Vagina (tissue), 2 donors: ENCODE data around the gene TMEM245. TPM values are rescaled to one million over a fixed set of nuclear protein-coding genes. Genes with fewer than 3 reads are reported as not detected.

Experiments
- DNase-seq, 2 donors: peaks; one replicate each; pipeline ENCODE4 v3.0.0-alpha.2; 2017; ENCODE audit errors: extremely low spot score in 2 of 2
- H3K27ac ChIP-seq: fragments of 200-600 bp; sonication (generic); one replicate; pipeline ENCODE4 v1.5.1; 2019
- H3K27me3 ChIP-seq: fragments of 200-600 bp; sonication (generic); one replicate; pipeline ENCODE4 v1.5.1; 2019
- H3K36me3 ChIP-seq, 2 donors: fragments of 200-600 bp; sonication (generic); one replicate each; pipeline ENCODE4 v1.5.1; 2017 to 2019
- H3K4me1 ChIP-seq: fragments of 200-600 bp; sonication (generic); one replicate; pipeline ENCODE4 v1.5.1; 2019
- H3K4me3 ChIP-seq, 2 donors: fragments of 200-600 bp; sonication (generic); 1 replicate in 1 of 2; 2 replicates in 1 of 2; pipeline ENCODE4 v1.5.1; 2016 to 2019
- H3K9me3 ChIP-seq: fragments of 200-600 bp; sonication (generic); one replicate; pipeline ENCODE4 v1.5.1; 2019
- CTCF ChIP-seq, 3 experiments: fragments of 450-650 bp in 2 of 3; fragments of 200-600 bp in 1 of 3; sonication (generic) in 1 of 3; IDR thresholded peaks; one replicate each; pipeline ENCODE4 v1.5.1; 2017 to 2019; ENCODE audit warnings: antibody characterized with exemption in 3 of 3, mild to moderate bottlenecking in 2 of 3, moderate library complexity in 2 of 3
- POLR2A ChIP-seq, 2 donors: fragments of 450-650 bp; IDR thresholded peaks; one replicate each; pipeline ENCODE4 v1.6.1; 2017; ENCODE audit warnings: antibody characterized with exemption in 2 of 2, mild to moderate bottlenecking in 2 of 2, moderate library complexity in 2 of 2
- POLR2AphosphoS5 ChIP-seq, 2 donors: sonication (generic); formaldehyde crosslinking; IDR thresholded peaks; one replicate each; pipeline ENCODE4 v1.9.0; 2017; ENCODE audit warnings: antibody characterized with exemption in 2 of 2, mild to moderate bottlenecking in 2 of 2, low read depth in 1 of 2; ENCODE audit not compliant: insufficient read depth in 1 of 2
- intact Hi-C: fragments of 100-400 bp; cut with DNase I; formaldehyde crosslinking; loops from one replicate; pipeline ENCODE4 v1.15.1; 2023
- total RNA-seq: library from RNA; depleted of rRNA; stranded (reverse); fragments of >200 nt; gene quantifications from one replicate; pipeline ENCODE4 v1.2.3, GENCODE V29; 2016

Gene TMEM245
- total RNA-seq, 1 donor from 2014 or later, result 47.4 TPM

GRCh38 chr9:109159583-109159982 lies 39.8 kb upstream of the TMEM245 start:
- no peaks in the 10 kb centered on the region for H3K4me1 ChIP-seq
- no peak for DNase-seq
- intact Hi-C loops, result no loop called here
- H3K9me3 ChIP-seq, result no peaks in the 10 kb centered on the region
- no peak for TF ChIP-seq CTCF (IDR thresholded peaks at IDR 0.05)
- TF ChIP-seq POLR2A (IDR thresholded peaks at IDR 0.05), result no peak
- TF ChIP-seq POLR2AphosphoS5 (IDR thresholded peaks at IDR 0.05; ENCODE audit: insufficient read depth in 1 of 2, low read depth in 1 of 2), result no peak
- no peaks in the 10 kb centered on the region for H3K27me3 ChIP-seq
- no peak overlapping the region for H3K4me3 ChIP-seq
- H3K36me3 ChIP-seq, result no peaks in the 10 kb centered on the region
- H3K27ac ChIP-seq, result no peak overlapping the region

DNA sequence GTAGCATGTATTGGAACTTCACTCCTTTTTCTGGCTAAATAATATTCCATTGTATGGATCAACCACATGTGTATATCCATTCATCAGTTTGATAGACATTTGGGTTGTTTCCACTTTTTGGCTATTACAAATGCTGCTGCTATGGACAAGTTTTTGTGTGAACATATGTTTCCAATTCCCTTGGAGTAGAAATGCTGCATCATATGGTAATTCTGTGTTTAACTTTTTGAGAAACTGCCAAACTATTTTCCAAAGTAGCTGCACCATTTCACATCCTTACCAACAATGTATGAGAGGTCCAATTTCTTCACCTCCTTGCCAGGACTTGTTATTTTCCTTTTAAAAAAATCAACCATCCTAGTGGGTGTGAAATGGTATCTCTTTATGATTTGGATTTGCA lies 38.9 kb upstream of the TMEM245 start:
- no peaks in the 10 kb centered on the region for H3K9me3 ChIP-seq
- TF ChIP-seq CTCF (IDR thresholded peaks at IDR 0.05), result no peak
- no peak for TF ChIP-seq POLR2AphosphoS5 (IDR thresholded peaks at IDR 0.05; ENCODE audit: insufficient read depth in 1 of 2, low read depth in 1 of 2)
- no peak for TF ChIP-seq POLR2A (IDR thresholded peaks at IDR 0.05)
- intact Hi-C loops, result no loop called here
- no peak for DNase-seq
- H3K4me1 ChIP-seq, result no peaks in the 10 kb centered on the region
- no peak overlapping the region for H3K4me3 ChIP-seq
- H3K36me3 ChIP-seq, result no peaks in the 10 kb centered on the region
- H3K27me3 ChIP-seq, result no peaks in the 10 kb centered on the region
- no peak overlapping the region for H3K27ac ChIP-seq

GRCh38 chr9:109156708-109157107 lies 37.0 kb upstream of the TMEM245 start:
- no peaks in the 10 kb centered on the region for H3K4me1 ChIP-seq
- no peak for TF ChIP-seq CTCF (IDR thresholded peaks at IDR 0.05)
- no peak for TF ChIP-seq POLR2A (IDR thresholded peaks at IDR 0.05)
- TF ChIP-seq POLR2AphosphoS5 (IDR thresholded peaks at IDR 0.05; ENCODE audit: insufficient read depth in 1 of 2, low read depth in 1 of 2), result no peak
- H3K27me3 ChIP-seq, result no peaks in the 10 kb centered on the region
- DNase-seq, result no peak
- intact Hi-C loops, result no loop called here
- H3K9me3 ChIP-seq, result no peaks in the 10 kb centered on the region
- H3K4me3 ChIP-seq, result no peak overlapping the region
- H3K27ac ChIP-seq, result no peak overlapping the region
- no peaks in the 10 kb centered on the region for H3K36me3 ChIP-seq

DNA sequence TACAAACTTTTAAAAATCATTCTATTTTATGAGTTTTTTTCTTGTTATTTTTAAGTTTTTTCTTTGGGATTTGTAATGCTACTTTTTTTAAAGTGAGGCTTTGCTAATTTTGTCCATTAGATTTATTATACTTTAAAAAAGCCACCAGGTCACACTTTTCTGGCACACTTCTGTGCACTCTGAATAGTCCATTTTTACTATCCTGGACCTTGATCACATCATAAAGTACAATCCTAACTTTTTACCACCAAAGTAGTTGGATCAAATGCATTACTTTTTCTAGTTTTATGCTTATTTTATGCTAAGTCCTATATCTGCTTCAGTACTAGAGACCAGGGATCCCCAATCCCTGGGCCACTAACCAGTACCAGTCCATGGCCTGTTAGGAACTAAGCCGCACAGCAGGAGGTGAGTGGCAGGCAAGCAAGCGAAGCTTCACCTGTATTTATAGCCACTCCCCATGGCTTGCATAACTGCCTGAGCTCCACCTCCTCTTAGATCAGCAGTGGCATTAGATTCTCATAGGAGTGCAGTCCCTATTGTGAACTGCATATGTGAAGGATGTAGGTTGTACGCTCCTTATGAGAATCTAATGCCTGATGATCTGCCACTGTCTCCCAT lies 31.3 kb upstream of the TMEM245 start:
- H3K27me3 ChIP-seq, result no peaks in the 10 kb centered on the region
- no peak for DNase-seq
- intact Hi-C loops, result no loop called here
- no peaks in the 10 kb centered on the region for H3K4me1 ChIP-seq
- no peak overlapping the region for H3K27ac ChIP-seq
- H3K9me3 ChIP-seq, result no peaks in the 10 kb centered on the region
- no peak for TF ChIP-seq POLR2A (IDR thresholded peaks at IDR 0.05)
- no peak for TF ChIP-seq CTCF (IDR thresholded peaks at IDR 0.05)
- TF ChIP-seq POLR2AphosphoS5 (IDR thresholded peaks at IDR 0.05; ENCODE audit: insufficient read depth in 1 of 2, low read depth in 1 of 2), result no peak
- H3K4me3 ChIP-seq, result no peak overlapping the region
- H3K36me3 ChIP-seq, result no peaks in the 10 kb centered on the region

DNA sequence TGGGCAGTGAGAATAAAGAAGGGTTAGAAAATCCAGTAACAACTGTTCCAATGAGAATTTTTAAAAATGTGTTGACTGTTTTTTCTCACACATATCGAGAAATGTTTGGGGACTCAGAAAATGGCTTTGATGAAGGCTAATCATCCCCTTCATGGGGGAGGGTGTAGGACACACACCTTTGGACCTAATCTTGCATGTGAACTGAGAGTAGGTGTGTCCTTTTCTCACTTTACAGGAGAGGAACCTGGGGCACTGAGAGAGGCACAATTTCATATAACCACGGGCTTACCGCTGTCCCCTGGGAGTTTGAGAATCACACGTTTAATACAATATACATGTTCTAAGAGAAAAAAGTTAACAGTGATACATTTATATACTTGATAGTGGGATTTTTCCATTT lies 30.0 kb upstream of the TMEM245 start:
- intact Hi-C loops, result no loop called here

More for the DNA sequence above, 30.0 kb upstream of the TMEM245 start:
- no peak overlapping the region for H3K27ac ChIP-seq
- DNase-seq, result no peak
- H3K36me3 ChIP-seq, result no peaks in the 10 kb centered on the region
- no peaks in the 10 kb centered on the region for H3K27me3 ChIP-seq
- no peak for TF ChIP-seq CTCF (IDR thresholded peaks at IDR 0.05)
- no peak for TF ChIP-seq POLR2AphosphoS5 (IDR thresholded peaks at IDR 0.05; ENCODE audit: insufficient read depth in 1 of 2, low read depth in 1 of 2)
- no peak for TF ChIP-seq POLR2A (IDR thresholded peaks at IDR 0.05)
- no peak overlapping the region for H3K4me3 ChIP-seq
- H3K4me1 ChIP-seq, result no peaks in the 10 kb centered on the region
- no peaks in the 10 kb centered on the region for H3K9me3 ChIP-seq
